ENCODE results near the gene SDR39U1. TPM values are rescaled to one million over a fixed set of nuclear protein-coding genes. Genes with fewer than 3 reads are reported as not detected.

SDR39U1 gene, protein sequence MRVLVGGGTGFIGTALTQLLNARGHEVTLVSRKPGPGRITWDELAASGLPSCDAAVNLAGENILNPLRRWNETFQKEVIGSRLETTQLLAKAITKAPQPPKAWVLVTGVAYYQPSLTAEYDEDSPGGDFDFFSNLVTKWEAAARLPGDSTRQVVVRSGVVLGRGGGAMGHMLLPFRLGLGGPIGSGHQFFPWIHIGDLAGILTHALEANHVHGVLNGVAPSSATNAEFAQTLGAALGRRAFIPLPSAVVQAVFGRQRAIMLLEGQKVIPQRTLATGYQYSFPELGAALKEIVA
- 10 to 100 TPM; 70.3 to 75.4 TPM for total RNA-seq

GRCh38 chr14:24442240-24443052 is at the start of gene SDR39U1:
TSS of gene SDR39U1 (minus strand) at chr14:24442776. CDS start at chr14:24442769, 7 bp downstream.

GRCh38 chr14:24429395-24430142 is 13.0 kb downstream of the SDR39U1 start, which contains the start of the genes CBLN3 and KHNYN:
TSS of gene CBLN3 (minus strand) at chr14:24429668. CDS start at chr14:24429054, 614 bp downstream.
TSS of gene KHNYN (plus strand) at chr14:24429954. CDS start at chr14:24430731, 777 bp downstream.

DNA sequence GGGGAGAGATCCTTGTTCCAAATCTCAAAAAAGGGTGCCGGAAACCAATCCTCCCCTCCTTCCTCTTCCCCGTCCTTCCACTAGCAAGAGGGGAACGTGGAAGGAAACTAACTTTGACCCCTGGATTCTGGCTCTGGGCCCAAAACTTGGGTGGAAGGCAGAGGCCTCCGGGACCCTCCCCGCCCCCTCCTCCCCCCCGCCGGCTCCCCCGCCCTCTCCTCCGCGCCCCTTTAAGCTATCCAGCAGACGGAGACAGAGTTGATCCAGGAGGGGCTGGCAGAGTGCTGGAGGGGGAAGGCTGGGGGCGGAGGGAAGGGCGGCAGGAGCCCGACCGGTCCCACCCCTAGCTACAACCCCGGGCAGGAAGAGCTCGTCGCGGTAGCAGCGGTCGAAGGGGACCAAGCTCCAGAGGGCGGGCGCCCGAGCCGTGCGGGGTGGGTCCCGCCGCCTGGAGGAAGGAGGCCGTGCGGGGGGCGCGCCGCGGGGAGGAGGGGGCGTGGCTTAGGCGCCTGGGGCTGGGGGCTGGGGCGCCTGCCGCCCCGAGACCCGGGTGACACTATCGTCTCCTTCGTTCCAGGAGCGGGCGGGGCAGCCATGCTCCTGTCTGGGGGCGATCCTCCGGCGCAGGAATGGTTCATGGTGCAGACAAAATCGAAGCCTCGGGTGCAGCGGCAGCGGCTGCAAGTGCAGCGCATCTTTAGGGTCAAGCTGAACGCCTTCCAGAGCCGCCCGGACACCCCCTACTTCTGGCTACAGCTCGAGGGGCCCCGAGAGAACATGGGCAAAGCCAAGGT is 43.7 kb downstream of the SDR39U1 start, which contains the start of gene NYNRIN:
TSS of gene NYNRIN (plus strand) at position 351 of the 794 bp plus-strand sequence. CDS start at position 595, 244 bp downstream.

Other genes starting within 250 kb of the SDR39U1 start
- 10 to 100 TPM; 32.2 to 32.3 TPM for gene TM9SF1, start 247.3 kb downstream of the SDR39U1 start, total RNA-seq
- gene TSSK4, start 237.1 kb downstream of the SDR39U1 start, total RNA-seq: under 1 TPM; 0.34 to 0.60 TPM
- 10 to 100 TPM; 85.1 to 89.0 TPM for gene CHMP4A, start 229.3 kb downstream of the SDR39U1 start, total RNA-seq
- gene MDP1, start 226.7 kb downstream of the SDR39U1 start, total RNA-seq: 10 to 100 TPM; 16.0 to 17.1 TPM
- gene NEDD8, start 210.4 kb downstream of the SDR39U1 start, total RNA-seq: 100 to 1,000 TPM; 164 to 175 TPM
- 10 to 100 TPM; 67.8 to 70.1 TPM for gene GMPR2, start 209.8 kb downstream of the SDR39U1 start, total RNA-seq
- gene TINF2, start 200.2 kb downstream of the SDR39U1 start, total RNA-seq: 100 to 1,000 TPM; 120 to 130 TPM
- 1 to 10 TPM; 3.3 to 4.5 TPM for gene TGM1, start 179.6 kb downstream of the SDR39U1 start, total RNA-seq
- gene RABGGTA, start 171.2 kb downstream of the SDR39U1 start, total RNA-seq: 10 to 100 TPM; 42.3 to 44.3 TPM
- gene DHRS1, start 143.0 kb downstream of the SDR39U1 start, total RNA-seq: 10 to 100 TPM; 32.0 to 36.6 TPM
- gene NOP9, start 142.9 kb downstream of the SDR39U1 start, total RNA-seq: 10 to 100 TPM; 30.7 to 30.9 TPM
- gene CIDEB, start 134.8 kb downstream of the SDR39U1 start, total RNA-seq: 10 to 100 TPM; 29.0 to 30.2 TPM
- 10 to 100 TPM; 20.8 to 21.0 TPM for gene LTB4R2, start 132.6 kb downstream of the SDR39U1 start, total RNA-seq
- gene LTB4R, start 131.3 kb downstream of the SDR39U1 start, total RNA-seq: 10 to 100 TPM; 24.9 to 28.5 TPM
- gene ADCY4, start 107.7 kb downstream of the SDR39U1 start, total RNA-seq: 1 to 10 TPM; 3.8 to 4.5 TPM
- 10 to 100 TPM; 35.0 to 36.5 TPM for gene RIPK3, start 102.8 kb downstream of the SDR39U1 start, total RNA-seq
- gene NFATC4, start 74.6 kb downstream of the SDR39U1 start, total RNA-seq: not detected
- under 1 TPM; 0.10 to 0.26 TPM for gene NYNRIN, start 43.8 kb downstream of the SDR39U1 start, total RNA-seq
- gene CBLN3, start 13.1 kb downstream of the SDR39U1 start, total RNA-seq: 1 to 10 TPM; 4.5 to 6.6 TPM
- 10 to 100 TPM; 75.8 to 78.6 TPM for gene KHNYN, start 12.8 kb downstream of the SDR39U1 start, total RNA-seq
- gene CMA1, start 65.5 kb upstream of the SDR39U1 start, total RNA-seq: not detected
- gene CTSG, start 133.5 kb upstream of the SDR39U1 start, total RNA-seq: under 1 TPM; 0.23 to 0.36 TPM
- gene GZMH, start 166.9 kb upstream of the SDR39U1 start, total RNA-seq: 1 to 10 TPM; 2.8 to 3.0 TPM
- gene GZMB, start 191.4 kb upstream of the SDR39U1 start, total RNA-seq: 10 to 100 TPM; 61.9 to 62.7 TPM

Data from activated naive CD4-positive, alpha-beta T cell treated with anti-CD3 and anti-CD28 coated beads, Interleukin-2, amount 10 ng/mL, durations not matched to agents 5 hours and 36 hours (primary cell).